Liver (tissue), 3 donors: ENCODE results near the gene CLIC3.

Experiments
- GABPA ChIP-seq, 2 donors: IDR thresholded peaks in 1 of 2; conservative IDR thresholded peaks in 1 of 2; 2 replicates each; pipeline ENCODE4 v1.6.1; 2016; ENCODE audit warnings: antibody characterized with exemption in 2 of 2, mild to moderate bottlenecking in 1 of 2, moderate library complexity in 1 of 2
- RAD21 ChIP-seq, 2 donors: IDR thresholded peaks; 2 replicates each; pipeline ENCODE4 v1.6.1; 2016; ENCODE audit warnings: antibody characterized with exemption in 2 of 2, mild to moderate bottlenecking in 2 of 2
- RXRA ChIP-seq, 2 donors: IDR thresholded peaks; 2 replicates each; pipeline ENCODE4 v1.6.1; 2017 to 2018; ENCODE audit warnings: antibody characterized with exemption in 2 of 2, mild to moderate bottlenecking in 1 of 2
- TAF1 ChIP-seq: conservative IDR thresholded peaks from 2 replicates; pipeline ENCODE4 v1.6.1; 2016; ENCODE audit warnings: antibody characterized with exemption, mild to moderate bottlenecking
- YY1 ChIP-seq: IDR thresholded peaks from 2 replicates; pipeline ENCODE4 v1.6.1; 2016; ENCODE audit warnings: antibody characterized with exemption, mild to moderate bottlenecking
- TF ChIP-seq, protein P1 (sequence below): fragments of 150-350 bp; IDR thresholded peaks from 2 replicates; pipeline ENCODE4 v1.5.1; 2017; ENCODE audit warnings: improper control_type of control experiment, low read depth, low read length; ENCODE audit not compliant: missing input control
- TF ChIP-seq, protein P2 (sequence below): IDR thresholded peaks from 2 replicates; pipeline ENCODE4 v1.6.1; 2016; ENCODE audit warnings: antibody characterized with exemption
- donor health status: healthy.
- donor health status: healthy.

GRCh38 chr9:137000177-137000930 lies 4.0 kb upstream of the CLIC3 start:
- TF ChIP-seq, protein P1, sequence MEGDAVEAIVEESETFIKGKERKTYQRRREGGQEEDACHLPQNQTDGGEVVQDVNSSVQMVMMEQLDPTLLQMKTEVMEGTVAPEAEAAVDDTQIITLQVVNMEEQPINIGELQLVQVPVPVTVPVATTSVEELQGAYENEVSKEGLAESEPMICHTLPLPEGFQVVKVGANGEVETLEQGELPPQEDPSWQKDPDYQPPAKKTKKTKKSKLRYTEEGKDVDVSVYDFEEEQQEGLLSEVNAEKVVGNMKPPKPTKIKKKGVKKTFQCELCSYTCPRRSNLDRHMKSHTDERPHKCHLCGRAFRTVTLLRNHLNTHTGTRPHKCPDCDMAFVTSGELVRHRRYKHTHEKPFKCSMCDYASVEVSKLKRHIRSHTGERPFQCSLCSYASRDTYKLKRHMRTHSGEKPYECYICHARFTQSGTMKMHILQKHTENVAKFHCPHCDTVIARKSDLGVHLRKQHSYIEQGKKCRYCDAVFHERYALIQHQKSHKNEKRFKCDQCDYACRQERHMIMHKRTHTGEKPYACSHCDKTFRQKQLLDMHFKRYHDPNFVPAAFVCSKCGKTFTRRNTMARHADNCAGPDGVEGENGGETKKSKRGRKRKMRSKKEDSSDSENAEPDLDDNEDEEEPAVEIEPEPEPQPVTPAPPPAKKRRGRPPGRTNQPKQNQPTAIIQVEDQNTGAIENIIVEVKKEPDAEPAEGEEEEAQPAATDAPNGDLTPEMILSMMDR, result no peak
- TF ChIP-seq YY1 (no peak), RXRA (IDR thresholded peaks at IDR 0.05) (peak in 1 of 2 donors; percentile 4), GABPA (IDR thresholded peaks at IDR 0.05 in 1 of 2, conservative IDR thresholded peaks at IDR 0.05 in 1 of 2) (no peak), RAD21 (IDR thresholded peaks at IDR 0.05) (no peak), TAF1 (no peak)
- TF ChIP-seq, protein P2, sequence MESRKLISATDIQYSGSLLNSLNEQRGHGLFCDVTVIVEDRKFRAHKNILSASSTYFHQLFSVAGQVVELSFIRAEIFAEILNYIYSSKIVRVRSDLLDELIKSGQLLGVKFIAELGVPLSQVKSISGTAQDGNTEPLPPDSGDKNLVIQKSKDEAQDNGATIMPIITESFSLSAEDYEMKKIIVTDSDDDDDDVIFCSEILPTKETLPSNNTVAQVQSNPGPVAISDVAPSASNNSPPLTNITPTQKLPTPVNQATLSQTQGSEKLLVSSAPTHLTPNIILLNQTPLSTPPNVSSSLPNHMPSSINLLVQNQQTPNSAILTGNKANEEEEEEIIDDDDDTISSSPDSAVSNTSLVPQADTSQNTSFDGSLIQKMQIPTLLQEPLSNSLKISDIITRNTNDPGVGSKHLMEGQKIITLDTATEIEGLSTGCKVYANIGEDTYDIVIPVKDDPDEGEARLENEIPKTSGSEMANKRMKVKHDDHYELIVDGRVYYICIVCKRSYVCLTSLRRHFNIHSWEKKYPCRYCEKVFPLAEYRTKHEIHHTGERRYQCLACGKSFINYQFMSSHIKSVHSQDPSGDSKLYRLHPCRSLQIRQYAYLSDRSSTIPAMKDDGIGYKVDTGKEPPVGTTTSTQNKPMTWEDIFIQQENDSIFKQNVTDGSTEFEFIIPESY, result no peak
